22Rv1 (cell line): ENCODE results near the gene FAM111B.

Source experiments
- ZFX ChIP-seq: fragments of 450-650 bp; IDR thresholded peaks from 2 replicates; pipeline ENCODE4 v1.6.1; 2017; ENCODE audit warnings: antibody characterized with exemption, borderline replicate concordance
- TF ChIP-seq, protein P1 (sequence below): fragments of 450-650 bp; IDR thresholded peaks from 2 replicates; pipeline ENCODE4 v1.5.1; 2017; ENCODE audit warnings: mild to moderate bottlenecking

DNA sequence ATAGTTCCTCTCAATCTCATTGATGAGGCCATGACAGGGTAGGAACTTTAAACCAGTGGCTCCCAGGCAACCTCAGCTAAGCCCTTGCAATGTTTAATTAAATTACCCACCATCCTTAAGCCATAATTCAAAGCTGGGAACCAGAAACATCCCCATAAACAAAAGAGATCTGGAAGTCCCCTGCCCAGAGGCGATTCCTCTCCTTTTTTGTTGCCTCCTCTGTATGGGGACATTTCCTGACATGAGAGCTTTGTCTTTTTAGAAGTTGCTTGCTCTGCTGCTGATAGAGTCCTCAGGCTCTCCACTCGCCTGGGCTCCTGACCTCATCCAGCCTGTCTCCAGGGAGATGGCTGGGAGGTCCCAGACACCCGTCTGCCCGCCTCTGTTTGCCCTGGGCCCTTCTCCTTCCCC lies 68.1 kb downstream of the FAM111B start:
- TF ChIP-seq, protein P1, sequence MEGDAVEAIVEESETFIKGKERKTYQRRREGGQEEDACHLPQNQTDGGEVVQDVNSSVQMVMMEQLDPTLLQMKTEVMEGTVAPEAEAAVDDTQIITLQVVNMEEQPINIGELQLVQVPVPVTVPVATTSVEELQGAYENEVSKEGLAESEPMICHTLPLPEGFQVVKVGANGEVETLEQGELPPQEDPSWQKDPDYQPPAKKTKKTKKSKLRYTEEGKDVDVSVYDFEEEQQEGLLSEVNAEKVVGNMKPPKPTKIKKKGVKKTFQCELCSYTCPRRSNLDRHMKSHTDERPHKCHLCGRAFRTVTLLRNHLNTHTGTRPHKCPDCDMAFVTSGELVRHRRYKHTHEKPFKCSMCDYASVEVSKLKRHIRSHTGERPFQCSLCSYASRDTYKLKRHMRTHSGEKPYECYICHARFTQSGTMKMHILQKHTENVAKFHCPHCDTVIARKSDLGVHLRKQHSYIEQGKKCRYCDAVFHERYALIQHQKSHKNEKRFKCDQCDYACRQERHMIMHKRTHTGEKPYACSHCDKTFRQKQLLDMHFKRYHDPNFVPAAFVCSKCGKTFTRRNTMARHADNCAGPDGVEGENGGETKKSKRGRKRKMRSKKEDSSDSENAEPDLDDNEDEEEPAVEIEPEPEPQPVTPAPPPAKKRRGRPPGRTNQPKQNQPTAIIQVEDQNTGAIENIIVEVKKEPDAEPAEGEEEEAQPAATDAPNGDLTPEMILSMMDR, result no peak
- no peak for TF ChIP-seq ZFX
